EL (cell line): ENCODE measurements around the gene KIF2A.
A peak's percentile ranks its signal among the peaks of the same experiment; 100 is the strongest.
"Not testable (repeated sequence)": the region's sequence is repeated elsewhere in the genome, so short reads cannot be mapped to it uniquely, and the experiment has no call there.

Experiments
- DNase-seq: peaks from one replicate; pipeline ENCODE4 v3.0.0-alpha.2; 2016

Gene KIF2A

GRCh38 chr5:62305715-62306322, at the start of gene KIF2A:
Gene KIF2A, plus strand, starts transcription at chr5:62306206. Its CDS starts 267 bp downstream, at chr5:62306473.
- peak; percentile 96 for DNase-seq

DNA sequence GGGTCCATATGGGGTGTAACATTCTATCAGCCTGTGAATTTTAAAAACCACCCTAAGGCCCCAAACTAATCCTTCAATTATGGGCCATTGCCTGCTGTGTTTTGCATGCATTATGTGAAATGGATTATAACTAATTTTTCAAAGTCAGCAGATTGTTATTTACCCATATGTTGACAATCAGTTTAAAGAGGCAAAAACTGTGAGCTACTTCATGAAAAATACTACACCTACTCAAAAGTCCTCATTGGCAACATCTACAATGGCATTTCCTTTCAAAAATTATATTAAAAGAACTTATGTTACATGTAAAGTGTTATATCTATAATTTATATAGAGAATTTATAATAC, 49.0 kb upstream of the KIF2A start:
- no peak for DNase-seq

- no peak for DNase-seq
Observed at GRCh38 chr5:62258654-62259053, 47.4 kb upstream of the KIF2A start.

- DNase-seq: no peak
Observed at GRCh38 chr5:62259699-62260250, 46.2 kb upstream of the KIF2A start.

GRCh38 chr5:62260513-62260912, 45.5 kb upstream of the KIF2A start:
- DNase-seq: no peak

DNA sequence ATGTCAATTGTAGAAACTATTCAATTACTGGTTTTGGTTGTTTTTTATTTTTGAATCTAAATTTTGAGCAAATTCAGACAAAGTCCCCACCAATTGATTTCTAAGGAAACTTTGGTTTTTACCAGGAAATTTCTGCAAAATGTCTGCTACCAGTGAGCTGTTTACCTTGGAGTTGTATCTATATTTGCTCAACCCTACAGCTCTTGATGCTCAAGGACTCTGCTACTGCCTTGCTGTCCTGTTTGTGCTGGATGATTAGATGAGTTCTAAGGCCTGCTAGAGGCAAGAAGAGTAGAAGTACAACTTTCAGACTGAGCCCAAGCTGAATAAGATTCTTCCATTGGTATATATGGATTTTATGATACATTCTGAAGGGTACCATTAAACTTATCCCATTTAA, 42.6 kb upstream of the KIF2A start:
- no peak for DNase-seq

GRCh38 chr5:62265648-62266112, 40.3 kb upstream of the KIF2A start:
- no peak for DNase-seq

DNA sequence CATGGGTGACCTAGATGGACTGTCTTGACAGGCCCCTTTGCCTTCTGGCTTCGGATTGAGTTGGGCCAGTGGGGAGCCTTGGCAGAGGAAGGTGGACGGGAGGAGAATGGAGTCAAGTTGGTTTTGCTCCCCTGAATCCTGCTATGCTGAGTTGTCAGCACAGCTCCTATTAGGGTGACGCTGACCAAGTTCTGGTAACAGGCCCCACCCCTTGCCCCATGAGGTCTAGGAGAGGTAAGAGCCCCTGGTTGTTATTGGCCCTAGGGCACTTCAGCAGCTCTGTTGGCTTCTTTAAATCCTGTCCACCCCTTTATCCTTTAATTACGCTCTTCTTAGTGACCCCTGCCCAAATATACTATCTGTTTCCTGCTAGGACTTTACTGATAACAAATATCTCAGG, 39.4 kb upstream of the KIF2A start:
- DNase-seq: no peak

GRCh38 chr5:62268234-62268633, 37.8 kb upstream of the KIF2A start:
- DNase-seq: no peak

DNA sequence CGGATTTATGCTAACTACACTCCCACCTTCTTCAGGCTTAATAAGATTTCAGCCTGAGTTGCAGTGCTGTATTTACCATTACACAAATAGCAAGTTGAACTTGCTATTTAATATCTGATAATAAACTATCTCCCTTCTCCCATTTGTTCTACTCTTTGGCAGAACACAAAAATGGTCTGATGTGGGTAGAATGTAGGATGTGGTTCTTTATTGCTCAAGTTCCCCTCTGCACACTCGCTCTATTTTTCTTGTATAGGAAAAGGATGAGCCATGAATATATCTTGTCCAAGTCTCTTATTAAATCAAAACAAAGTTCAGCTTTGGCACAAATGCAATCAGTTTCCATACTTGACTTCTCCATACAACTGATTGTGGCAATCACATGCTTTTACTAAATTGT, 37.2 kb upstream of the KIF2A start:
- DNase-seq: no peak

DNA sequence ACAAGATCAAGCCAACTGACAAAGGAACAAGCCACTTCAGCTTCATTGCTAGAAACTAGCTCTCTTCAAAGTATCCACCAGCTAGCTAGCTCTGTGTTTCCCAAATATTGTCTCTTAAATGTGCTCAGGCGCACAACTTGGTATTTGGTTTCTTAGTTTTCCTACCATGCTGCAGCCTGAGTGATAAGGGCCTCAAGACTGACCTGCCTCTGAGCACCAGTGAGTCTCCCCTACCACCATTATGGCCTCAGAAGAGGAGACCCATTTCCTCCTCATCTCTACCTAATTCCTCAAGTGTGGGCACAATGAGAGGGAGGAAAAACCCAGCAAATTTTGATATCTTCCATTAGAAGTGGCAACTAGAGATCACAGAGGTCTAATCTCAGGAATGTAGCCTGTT, 34.6 kb upstream of the KIF2A start:
- DNase-seq: no peak

DNA sequence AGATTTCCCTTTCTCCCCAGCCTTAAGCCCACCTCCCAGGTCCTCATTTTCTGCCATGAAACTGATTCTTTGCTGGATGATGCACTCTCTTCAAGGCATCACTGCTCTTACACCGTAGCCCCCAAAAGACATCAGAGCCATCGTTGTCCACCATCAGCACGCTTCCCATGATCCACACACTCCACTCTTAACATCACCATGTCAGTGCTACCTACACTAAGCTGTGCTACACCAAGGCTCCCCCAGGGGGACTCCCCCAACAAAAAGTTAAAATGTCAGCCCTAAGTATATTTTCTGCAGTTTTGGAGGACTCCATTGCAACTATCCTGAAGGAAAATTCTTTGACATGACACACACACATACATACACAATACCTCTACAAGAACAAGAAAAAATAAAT, 34.1 kb upstream of the KIF2A start:
- no peak for DNase-seq

DNA sequence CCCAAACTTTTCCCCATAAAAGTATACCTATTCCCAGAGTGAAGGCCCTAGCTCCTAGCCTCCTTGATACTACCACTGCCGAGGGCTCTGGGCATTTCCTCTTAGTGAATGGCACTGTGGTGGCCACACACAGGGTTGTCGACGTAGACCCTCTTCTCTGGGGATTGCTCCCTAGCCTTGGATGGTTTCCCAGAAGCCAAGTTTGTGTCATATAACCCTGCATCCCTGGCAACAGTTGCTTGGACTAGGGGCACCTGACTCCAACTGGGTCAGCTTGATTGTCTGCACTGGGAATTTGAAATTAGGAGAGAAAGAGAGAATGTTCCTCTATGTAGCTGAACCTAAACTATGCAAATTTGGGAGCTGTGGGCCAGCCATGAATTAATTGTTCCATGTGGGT, 32.3 kb upstream of the KIF2A start:
- DNase-seq: no peak

DNA sequence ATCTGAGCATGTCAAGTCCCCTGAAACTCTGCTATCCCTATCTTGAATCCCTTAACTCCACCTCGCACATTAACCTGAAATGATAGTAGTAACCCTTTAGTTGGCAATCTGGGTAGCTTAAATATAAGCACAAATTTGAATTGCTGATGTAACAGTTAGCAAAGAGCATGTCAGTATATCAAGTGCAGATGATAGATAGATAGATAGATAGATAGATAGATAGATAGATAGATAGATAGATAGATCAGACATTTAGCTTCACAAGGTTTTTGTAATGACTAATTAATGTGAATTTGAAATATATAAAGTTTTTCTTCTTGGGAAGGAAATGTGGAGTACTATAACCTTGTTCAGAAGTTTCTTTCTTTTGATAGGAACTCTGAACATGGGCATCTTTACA, 30.4 kb upstream of the KIF2A start:
- DNase-seq: no peak

- DNase-seq: no peak
Observed at GRCh38 chr5:62281411-62281810, 24.6 kb upstream of the KIF2A start.

DNA sequence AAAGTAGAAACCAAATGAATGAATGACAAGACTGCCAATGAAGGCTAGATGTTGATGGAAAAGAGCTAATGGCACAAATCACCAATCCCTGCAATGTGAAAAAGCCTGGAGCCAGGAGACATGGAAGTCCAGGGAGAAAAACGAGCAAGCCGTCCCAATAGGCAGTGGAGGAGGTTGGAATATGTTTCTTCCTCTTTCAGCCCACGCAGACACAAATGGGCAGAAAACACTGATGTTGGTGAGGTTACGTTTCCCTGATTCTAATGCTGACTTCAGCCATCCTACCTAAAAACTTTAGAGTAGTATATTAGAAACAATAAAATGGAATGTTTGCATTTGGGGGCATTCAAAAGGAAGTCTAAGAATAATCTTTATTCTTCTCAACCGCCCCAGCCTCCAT, 23.9 kb upstream of the KIF2A start:
- no peak for DNase-seq

DNA sequence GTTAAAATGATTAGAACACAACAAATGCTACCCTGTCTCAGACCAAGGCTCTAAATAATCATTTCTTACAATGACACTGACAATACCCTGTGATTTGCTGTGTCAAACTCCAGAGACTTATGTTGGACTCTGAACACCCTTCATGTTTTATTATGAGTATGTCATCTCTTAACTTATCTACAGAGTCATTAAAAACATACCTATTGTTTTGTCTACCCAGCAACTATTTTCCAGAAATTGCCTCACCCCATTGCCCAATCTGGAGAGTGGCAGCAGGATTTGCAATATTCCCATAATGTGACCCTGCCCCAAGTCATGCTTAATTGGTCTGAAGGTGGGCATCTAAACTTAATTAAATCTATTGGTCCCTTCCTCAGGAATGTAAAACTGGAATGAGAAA, 23.0 kb upstream of the KIF2A start:
- DNase-seq: no peak

- no peak for DNase-seq
Observed at GRCh38 chr5:62283861-62284260, 22.1 kb upstream of the KIF2A start.

- no peak for DNase-seq
Observed at GRCh38 chr5:62284946-62285891, 20.8 kb upstream of the KIF2A start.

- no peak for DNase-seq
Observed at GRCh38 chr5:62286834-62287233, 19.2 kb upstream of the KIF2A start.

DNA sequence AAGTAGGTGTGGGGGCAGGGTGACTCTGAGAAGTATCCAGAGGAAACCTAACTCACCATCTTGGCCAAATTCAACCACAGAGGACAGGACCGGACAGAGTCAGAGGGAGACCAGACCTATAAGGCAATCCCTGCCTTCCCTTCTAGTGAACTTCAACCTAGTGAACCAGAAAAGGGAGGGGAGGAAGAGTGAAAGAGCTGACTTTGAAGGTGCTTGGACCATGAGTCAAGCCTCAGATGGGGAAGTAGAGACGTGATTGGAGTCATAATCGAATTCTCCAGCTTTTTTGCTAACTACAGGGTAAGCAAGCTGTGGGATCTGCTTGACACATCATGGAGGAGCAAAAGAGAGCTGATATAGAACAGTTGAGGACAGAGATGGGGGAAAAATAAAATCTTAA, 18.8 kb upstream of the KIF2A start:
- no peak for DNase-seq

GRCh38 chr5:62288118-62288517, 17.9 kb upstream of the KIF2A start:
- DNase-seq: no peak

GRCh38 chr5:62289813-62290212, 16.2 kb upstream of the KIF2A start:
- no peak for DNase-seq

- not testable (repeated sequence) for DNase-seq
Observed at GRCh38 chr5:62291829-62292228, 14.2 kb upstream of the KIF2A start.
